Measurements from ENCODE around the gene GNB1L.

Gene GNB1L

GRCh38 chr22:19745155-19746101, 109.2 kb downstream of the GNB1L start:
- DNase-seq: no peak

- DNase-seq: no peak
These were observed 110.2 kb downstream of the GNB1L start for GRCh38 chr22:19744350-19745006.

GRCh38 chr22:19743651-19744050, 111.0 kb downstream of the GNB1L start:
- DNase-seq: no peak

- no peak for DNase-seq
These were observed 111.6 kb downstream of the GNB1L start for GRCh38 chr22:19743081-19743480.

- DNase-seq: no peak
These were observed 112.3 kb downstream of the GNB1L start for GRCh38 chr22:19742160-19743066.

GRCh38 chr22:19741053-19741452, 113.6 kb downstream of the GNB1L start:
- DNase-seq: no peak

- DNase-seq: no peak
These were observed 114.1 kb downstream of the GNB1L start for GRCh38 chr22:19740586-19740985.

GRCh38 chr22:19739911-19740449, 114.7 kb downstream of the GNB1L start:
- DNase-seq: no peak

GRCh38 chr22:19739448-19739895, 115.2 kb downstream of the GNB1L start:
- DNase-seq: no peak

GRCh38 chr22:19738664-19739447, 115.8 kb downstream of the GNB1L start:
- DNase-seq: no peak

- DNase-seq: no peak
These were observed 116.6 kb downstream of the GNB1L start for GRCh38 chr22:19737846-19738663.

- DNase-seq: no peak
These were observed 118.8 kb downstream of the GNB1L start for GRCh38 chr22:19735665-19736510.

- no peak for DNase-seq
These were observed 119.8 kb downstream of the GNB1L start for GRCh38 chr22:19734837-19735382.

GRCh38 chr22:19734163-19734562, 120.5 kb downstream of the GNB1L start:
- DNase-seq: no peak

GRCh38 chr22:19733755-19734154, 120.9 kb downstream of the GNB1L start:
- DNase-seq: no peak

Data from suppressor macrophage treated with lipopolysaccharide for 1 hour (primary cell).